Measurements from ENCODE around the gene MRFAP1L1. TPM values are rescaled to one million over a fixed set of nuclear protein-coding genes. Genes with fewer than 3 reads are reported as not detected.

Gene MRFAP1L1
- total RNA-seq, 3 donors from 2014 or later: 24.2 to 49.0 (median 31.2) TPM

GRCh38 chr4:6672131-6672530 lies 37.5 kb downstream of the MRFAP1L1 start:
- intact Hi-C loops (cut with DNase I, micrococcal nuclease): no loop called here
- Histone ChIP-seq H3K36me3 (ENCODE audit: low read depth) (no peaks in the 10 kb centered on the region), H3K9me3 (no peaks in the 10 kb centered on the region), H3K4me1 (ENCODE audit: low read depth) (peaks cover 17% of the 10 kb centered on the region), H3K4me3 (no peak overlapping the region)
- ATAC-seq (no peak), DNase-seq (no peak)
- TF ChIP-seq CTCF (IDR thresholded peaks at IDR 0.05): no peak

GRCh38 chr4:6671648-6672047 lies 38.0 kb downstream of the MRFAP1L1 start:
- no peaks in the 10 kb centered on the region for H3K9me3 ChIP-seq
- intact Hi-C loops (cut with DNase I, micrococcal nuclease): no loop called here
- TF ChIP-seq CTCF (IDR thresholded peaks at IDR 0.05): no peak
- H3K4me1 ChIP-seq (ENCODE audit: low read depth): peaks cover 17% of the 10 kb centered on the region
- ATAC-seq (no peak), DNase-seq (no peak)
- no peak overlapping the region for H3K4me3 ChIP-seq
- no peaks in the 10 kb centered on the region for H3K36me3 ChIP-seq (ENCODE audit: low read depth)

GRCh38 chr4:6668391-6668790 lies 41.3 kb downstream of the MRFAP1L1 start:
- no peaks in the 10 kb centered on the region for H3K4me1 ChIP-seq (ENCODE audit: low read depth)
- H3K36me3 ChIP-seq (ENCODE audit: low read depth): no peaks in the 10 kb centered on the region
- TF ChIP-seq CTCF (IDR thresholded peaks at IDR 0.05): no peak
- ATAC-seq (no peak), DNase-seq (no peak)
- H3K9me3 ChIP-seq: no peaks in the 10 kb centered on the region
- H3K4me3 ChIP-seq: no peak overlapping the region
- intact Hi-C loops (cut with DNase I, micrococcal nuclease): no loop called here

GRCh38 chr4:6665320-6665654 lies 44.4 kb downstream of the MRFAP1L1 start:
- Histone ChIP-seq H3K4me3 (no peak overlapping the region), H3K36me3 (ENCODE audit: low read depth) (no peaks in the 10 kb centered on the region), H3K4me1 (ENCODE audit: low read depth) (no peaks in the 10 kb centered on the region), H3K9me3 (no peaks in the 10 kb centered on the region)
- intact Hi-C loops (cut with DNase I, micrococcal nuclease): no loop called here
- ATAC-seq (no peak), DNase-seq (no peak)
- no peak for TF ChIP-seq CTCF (IDR thresholded peaks at IDR 0.05)

- no peak for TF ChIP-seq CTCF (IDR thresholded peaks at IDR 0.05)
- no peaks in the 10 kb centered on the region for H3K9me3 ChIP-seq
- no peaks in the 10 kb centered on the region for H3K36me3 ChIP-seq (ENCODE audit: low read depth)
- DNase-seq (no peak), ATAC-seq (no peak)
- H3K4me3 ChIP-seq: no peak overlapping the region
- peaks cover under 1% of the 10 kb centered on the region for H3K4me1 ChIP-seq (ENCODE audit: low read depth)
- intact Hi-C loops (cut with DNase I, micrococcal nuclease): no loop called here
Measured at GRCh38 chr4:6663596-6664393, 45.9 kb downstream of the MRFAP1L1 start.

Data from mucosa of descending colon (tissue), 3 donors.